Measurements from ENCODE around the gene BPIFB2.

The BPIFB2 gene

GRCh38 chr20:33022694-33023438 lies 15.4 kb downstream of the BPIFB2 start:
- DNase-seq (ENCODE audit: low spot score), result no peak

- no peak for DNase-seq (ENCODE audit: low spot score)
Observed at GRCh38 chr20:33023439-33024242, 16.1 kb downstream of the BPIFB2 start.

- no peak for DNase-seq (ENCODE audit: low spot score)
Observed at GRCh38 chr20:33024243-33024560, 16.7 kb downstream of the BPIFB2 start.

GRCh38 chr20:33024609-33025317 lies 17.3 kb downstream of the BPIFB2 start:
- DNase-seq (ENCODE audit: low spot score), result no peak

GRCh38 chr20:33025318-33025876 lies 17.9 kb downstream of the BPIFB2 start:
- no peak for DNase-seq (ENCODE audit: low spot score)

- no peak for DNase-seq (ENCODE audit: low spot score)
Observed at GRCh38 chr20:33026072-33026778, 18.7 kb downstream of the BPIFB2 start.

- DNase-seq (ENCODE audit: low spot score), result no peak
Observed at GRCh38 chr20:33026779-33027759, 19.6 kb downstream of the BPIFB2 start.

- no peak for DNase-seq (ENCODE audit: low spot score)
Observed at GRCh38 chr20:33027769-33028751, 20.6 kb downstream of the BPIFB2 start.

- no peak for DNase-seq (ENCODE audit: low spot score)
Observed at GRCh38 chr20:33028875-33029274, 21.4 kb downstream of the BPIFB2 start.

- no peak for DNase-seq (ENCODE audit: low spot score)
Observed at GRCh38 chr20:33030076-33030475, 22.6 kb downstream of the BPIFB2 start.

- DNase-seq (ENCODE audit: low spot score), result no peak
Observed at GRCh38 chr20:33030569-33030968, 23.1 kb downstream of the BPIFB2 start.

- DNase-seq (ENCODE audit: low spot score), result no peak
Observed at GRCh38 chr20:33031531-33031930, 24.0 kb downstream of the BPIFB2 start, which contains the start of gene BPIFB6. Gene BPIFB6 (plus strand): TSS chr20:33031648. CDS start chr20:33031648, 0 bp downstream.

GRCh38 chr20:33032555-33032954 lies 25.1 kb downstream of the BPIFB2 start:
- DNase-seq (ENCODE audit: low spot score), result no peak

- no peak for DNase-seq (ENCODE audit: low spot score)
Observed at GRCh38 chr20:33033381-33033780, 25.9 kb downstream of the BPIFB2 start.

GRCh38 chr20:33034115-33034514 lies 26.6 kb downstream of the BPIFB2 start:
- DNase-seq (ENCODE audit: low spot score), result no peak

- no peak for DNase-seq (ENCODE audit: low spot score)
Observed at GRCh38 chr20:33034901-33035492, 27.5 kb downstream of the BPIFB2 start.

- no peak for DNase-seq (ENCODE audit: low spot score)
Observed at GRCh38 chr20:33037456-33037855, 30.0 kb downstream of the BPIFB2 start.

- no peak for DNase-seq (ENCODE audit: low spot score)
Observed at GRCh38 chr20:33038243-33038642, 30.7 kb downstream of the BPIFB2 start.

GRCh38 chr20:33042430-33042829 lies 34.9 kb downstream of the BPIFB2 start:
- DNase-seq (ENCODE audit: low spot score), result no peak
